Loucy (cell line): Measurements from ENCODE around the gene JPH3.

Experiments used
- H2AFZ ChIP-seq: fragments of 200-600 bp; sonication (generic); 2 replicates; pipeline ENCODE4 v1.6.0; 2016; ENCODE audit warnings: antibody characterized with exemption, mild to moderate bottlenecking, low read length, moderate library complexity
- H3F3A ChIP-seq: fragments of 200-600 bp; 2 replicates; pipeline ENCODE4 v1.6.0; 2016; ENCODE audit warnings: antibody characterized with exemption, low read depth, mild to moderate bottlenecking
- H3K27me3 ChIP-seq: fragments of 200-600 bp; sonication (generic); 2 replicates; pipeline ENCODE4 v1.6.1; 2014; ENCODE audit warnings: low read length, mild to moderate bottlenecking; ENCODE audit not compliant: insufficient read depth, poor library complexity, severe bottlenecking
- H3K36me3 ChIP-seq: fragments of 200-600 bp; sonication (generic); 2 replicates; pipeline ENCODE4 v1.6.1; 2016; ENCODE audit warnings: low read length; ENCODE audit not compliant: insufficient read depth
- H3K4me1 ChIP-seq: fragments of 200-600 bp; sonication (generic); 2 replicates; pipeline ENCODE4 v1.5.1; 2014; ENCODE audit warnings: low read length, mild to moderate bottlenecking; ENCODE audit not compliant: insufficient read depth, poor library complexity, severe bottlenecking
- H3K4me2 ChIP-seq: fragments of 200-600 bp; sonication (generic); 2 replicates; pipeline ENCODE4 v1.6.0; 2014; ENCODE audit warnings: antibody characterized with exemption, low read length, low read depth, mild to moderate bottlenecking; ENCODE audit not compliant: poor library complexity, severe bottlenecking
- H3K4me3 ChIP-seq: fragments of 200-600 bp; sonication (generic); 2 replicates; pipeline ENCODE4 v1.5.1; 2014; ENCODE audit warnings: low read length, mild to moderate bottlenecking, mixed read lengths; ENCODE audit not compliant: poor library complexity, severe bottlenecking
- H3K79me2 ChIP-seq: fragments of 200-600 bp; sonication (generic); 2 replicates; pipeline ENCODE4 v1.6.1; 2014; ENCODE audit warnings: low read length; ENCODE audit not compliant: insufficient read depth
- H3K9ac ChIP-seq: fragments of 200-600 bp; sonication (generic); 2 replicates; pipeline ENCODE4 v1.6.0; 2014; ENCODE audit warnings: mild to moderate bottlenecking, low read depth, low read length, moderate library complexity; ENCODE audit not compliant: poor library complexity, severe bottlenecking
- H3K9me2 ChIP-seq: fragments of 200-600 bp; sonication (generic); replicated peaks from 2 replicates; pipeline ENCODE4 v1.6.1; 2016; ENCODE audit warnings: low read depth, low read length, mixed read lengths
- H3K9me3 ChIP-seq: fragments of 200-600 bp; sonication (generic); 2 replicates; pipeline ENCODE4 v1.6.1; 2014; ENCODE audit warnings: mild to moderate bottlenecking, antibody characterized with exemption, low read length, low read depth; ENCODE audit not compliant: insufficient read depth
- H4K20me1 ChIP-seq: fragments of 200-600 bp; sonication (generic); 2 replicates; pipeline ENCODE4 v1.6.0; 2014; ENCODE audit warnings: antibody characterized with exemption, low read length, mild to moderate bottlenecking; ENCODE audit not compliant: insufficient read depth, poor library complexity, severe bottlenecking
- CTCF ChIP-seq: fragments of 200-600 bp; sonication (generic); conservative IDR thresholded peaks from 2 replicates; pipeline ENCODE4 v1.5.1; 2014; ENCODE audit warnings: mild to moderate bottlenecking, antibody characterized with exemption, low read length
- EZH2phosphoT487 ChIP-seq: fragments of 200-600 bp; IDR thresholded peaks from 2 replicates; pipeline ENCODE4 v1.6.1; 2018; ENCODE audit warnings: antibody characterized with exemption, mild to moderate bottlenecking, moderate library complexity, borderline replicate concordance

Gene JPH3

GRCh38 chr16:87692756-87693155 lies 90.4 kb downstream of the JPH3 start:
- Histone ChIP-seq H3K79me2 (no peaks in the 10 kb centered on the region), H3K36me3 (no peaks in the 10 kb centered on the region), H4K20me1 (no peaks in the 10 kb centered on the region), H3F3A (no peaks in the 10 kb centered on the region), H3K9ac (no peak overlapping the region), H2AFZ (no peak overlapping the region), H3K4me3 (no peak overlapping the region), H3K9me2 (no peaks in the 10 kb centered on the region), H3K4me2 (no peak overlapping the region), H3K4me1 (no peaks in the 10 kb centered on the region), H3K9me3 (no peaks in the 10 kb centered on the region), H3K27me3 (no peaks in the 10 kb centered on the region)
- TF ChIP-seq CTCF, result no peak
- TF ChIP-seq EZH2phosphoT487, result no peak

GRCh38 chr16:87693827-87694226 lies 91.5 kb downstream of the JPH3 start:
- Histone ChIP-seq H3K27me3 (no peaks in the 10 kb centered on the region), H3K9me2 (no peaks in the 10 kb centered on the region), H3K9me3 (no peaks in the 10 kb centered on the region), H2AFZ (no peak overlapping the region), H3K36me3 (no peaks in the 10 kb centered on the region), H3K9ac (no peak overlapping the region), H3K4me1 (no peaks in the 10 kb centered on the region), H3K4me3 (no peak overlapping the region), H3K79me2 (no peaks in the 10 kb centered on the region), H4K20me1 (no peaks in the 10 kb centered on the region), H3K4me2 (no peak overlapping the region), H3F3A (no peaks in the 10 kb centered on the region)
- TF ChIP-seq EZH2phosphoT487 (no peak), CTCF (no peak)

GRCh38 chr16:87694441-87695125 lies 92.3 kb downstream of the JPH3 start:
- no peak for TF ChIP-seq CTCF
- no peak for TF ChIP-seq EZH2phosphoT487
- Histone ChIP-seq H3K79me2 (no peaks in the 10 kb centered on the region), H3K9me2 (no peaks in the 10 kb centered on the region), H4K20me1 (no peaks in the 10 kb centered on the region), H3K9ac (no peak overlapping the region), H3K9me3 (no peaks in the 10 kb centered on the region), H3K4me1 (no peaks in the 10 kb centered on the region), H3K36me3 (no peaks in the 10 kb centered on the region), H2AFZ (no peak overlapping the region), H3K4me3 (no peak overlapping the region), H3F3A (no peaks in the 10 kb centered on the region), H3K27me3 (no peaks in the 10 kb centered on the region), H3K4me2 (no peak overlapping the region)
